Measurements from ENCODE around the gene TAF11L7.
"Not testable (repeated sequence)": the region's sequence is repeated elsewhere in the genome, so short reads cannot be mapped to it uniquely, and the experiment has no call there.

The TAF11L7 gene

DNA sequence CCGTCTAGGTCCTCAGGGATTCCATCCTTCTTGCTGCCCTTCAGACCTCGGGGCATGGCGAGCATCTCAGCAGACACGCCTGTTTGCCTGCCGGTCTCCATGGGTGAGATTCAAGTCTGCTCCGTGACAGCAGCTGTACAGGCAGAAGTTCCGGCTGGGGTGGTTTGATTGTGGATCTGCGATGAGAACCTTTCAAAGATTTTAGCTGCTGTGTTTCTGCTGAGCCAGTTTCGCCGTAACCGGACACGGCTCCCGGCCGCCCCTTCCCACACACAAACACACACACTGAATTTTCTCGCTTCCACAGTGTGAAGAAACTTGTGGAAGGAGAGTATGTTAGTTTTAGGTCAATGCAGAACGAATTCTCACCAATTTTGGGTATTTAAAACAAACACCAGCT lies at the start of gene TAF11L7:
Gene TAF11L7, minus strand, starts transcription at position 101 of the 400 bp plus-strand sequence.
- DNase-seq = not testable (repeated sequence)

DNA sequence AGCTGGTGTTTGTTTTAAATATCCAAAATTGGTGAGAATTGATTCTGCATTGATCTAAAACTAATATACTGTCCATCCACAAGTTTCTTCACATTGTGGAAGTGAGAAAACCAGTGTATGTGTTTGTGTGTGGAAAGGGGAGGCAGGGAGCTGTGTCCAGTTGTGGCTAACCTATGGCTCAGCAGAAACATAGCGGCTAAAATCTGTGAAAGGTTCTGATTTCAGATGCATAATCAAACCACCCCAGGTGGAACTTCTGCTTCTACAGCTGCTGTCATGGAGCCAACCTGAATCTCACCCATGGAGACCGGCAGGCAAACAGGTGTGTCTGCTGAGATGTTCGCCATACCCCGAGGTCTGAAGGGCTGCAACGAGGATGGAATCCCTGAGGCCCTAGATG lies 48.6 kb upstream of the TAF11L7 start, which contains the start of gene TAF11L14:
Gene TAF11L14, plus strand, starts transcription at position 301 of the 400 bp plus-strand sequence.
- DNase-seq = no peak

DNA sequence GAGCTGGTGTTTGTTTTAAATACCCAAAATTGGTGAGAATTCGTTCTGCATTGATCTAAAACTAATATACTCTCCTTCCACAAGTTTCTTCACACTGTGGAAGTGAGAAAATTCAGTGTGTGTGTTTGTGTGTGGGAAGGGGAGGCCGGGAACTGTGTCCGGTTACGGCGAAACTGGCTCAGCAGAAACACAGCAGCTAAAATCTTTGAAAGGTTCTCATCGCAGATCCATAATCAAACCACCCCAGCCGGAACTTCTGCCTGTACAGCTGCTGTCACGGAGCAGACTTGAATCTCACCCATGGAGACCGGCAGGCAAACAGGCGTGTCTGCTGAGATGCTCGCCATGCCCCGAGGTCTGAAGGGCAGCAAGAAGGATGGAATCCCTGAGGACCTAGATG lies 46.2 kb upstream of the TAF11L7 start, which contains the start of gene TAF11L13:
Gene TAF11L13, plus strand, starts transcription at position 301 of the 400 bp plus-strand sequence.
- not testable (repeated sequence) for DNase-seq

DNA sequence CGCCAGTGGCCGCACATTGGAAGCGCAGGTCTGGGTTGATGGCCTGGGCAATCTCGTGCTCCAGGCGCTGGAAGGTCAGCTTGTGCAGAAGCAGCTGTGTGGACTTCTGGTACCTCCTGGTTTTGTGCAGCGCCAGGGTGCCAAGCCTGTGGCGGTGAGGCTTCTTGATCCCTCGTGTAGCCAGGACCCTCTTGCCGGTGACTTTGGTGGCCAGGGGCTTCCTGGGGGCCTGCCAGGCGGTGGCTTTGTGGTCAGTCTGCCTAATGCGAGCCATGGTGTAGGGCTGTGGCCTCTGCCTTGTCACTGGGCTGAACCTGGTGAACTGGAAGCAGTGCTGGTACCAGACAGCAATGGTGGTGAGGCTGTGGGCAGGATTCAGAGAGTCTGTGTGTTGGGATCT lies 40.1 kb upstream of the TAF11L7 start:
- DNase-seq = no peak

DNA sequence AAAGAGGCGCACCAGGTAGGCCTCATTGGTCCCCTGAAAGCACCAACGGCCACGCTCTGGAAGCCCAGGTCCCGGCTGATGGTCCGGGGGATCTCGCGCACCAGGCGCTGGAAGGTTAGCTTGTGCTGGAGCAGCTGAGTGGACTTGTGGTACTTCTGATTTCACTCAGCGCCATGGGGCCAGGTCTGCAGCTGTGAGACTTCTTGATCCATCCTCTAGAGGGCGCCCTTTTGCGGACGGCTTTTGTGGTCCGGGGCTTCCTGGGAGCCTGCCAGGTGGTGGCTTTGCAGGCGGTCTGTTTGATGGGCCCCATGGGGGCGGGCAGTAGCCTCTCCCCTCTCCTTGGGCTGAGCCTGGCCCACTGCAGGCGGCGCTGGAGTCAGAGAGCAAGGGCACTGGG lies 35.1 kb upstream of the TAF11L7 start:
- no peak for DNase-seq

DNA sequence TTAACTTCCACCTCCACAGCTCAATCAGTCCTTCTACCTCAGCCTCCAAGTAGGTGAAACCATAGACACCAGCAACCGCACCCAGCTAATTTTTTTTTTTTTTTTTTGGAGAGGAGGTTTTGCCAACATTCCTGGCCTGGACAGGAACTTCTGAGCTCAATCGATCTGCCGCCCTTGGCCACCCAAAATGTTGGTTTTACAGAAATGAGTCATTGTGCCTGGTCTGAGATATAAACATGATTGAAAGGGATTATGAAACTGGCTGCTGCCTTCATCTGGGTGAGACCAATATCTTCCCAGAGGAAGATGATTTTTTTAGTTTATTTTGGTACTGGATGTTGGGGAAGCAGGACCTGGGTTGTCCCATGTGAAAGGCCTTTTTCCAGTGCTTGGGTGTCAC lies 33.8 kb upstream of the TAF11L7 start:
- no peak for DNase-seq

DNA sequence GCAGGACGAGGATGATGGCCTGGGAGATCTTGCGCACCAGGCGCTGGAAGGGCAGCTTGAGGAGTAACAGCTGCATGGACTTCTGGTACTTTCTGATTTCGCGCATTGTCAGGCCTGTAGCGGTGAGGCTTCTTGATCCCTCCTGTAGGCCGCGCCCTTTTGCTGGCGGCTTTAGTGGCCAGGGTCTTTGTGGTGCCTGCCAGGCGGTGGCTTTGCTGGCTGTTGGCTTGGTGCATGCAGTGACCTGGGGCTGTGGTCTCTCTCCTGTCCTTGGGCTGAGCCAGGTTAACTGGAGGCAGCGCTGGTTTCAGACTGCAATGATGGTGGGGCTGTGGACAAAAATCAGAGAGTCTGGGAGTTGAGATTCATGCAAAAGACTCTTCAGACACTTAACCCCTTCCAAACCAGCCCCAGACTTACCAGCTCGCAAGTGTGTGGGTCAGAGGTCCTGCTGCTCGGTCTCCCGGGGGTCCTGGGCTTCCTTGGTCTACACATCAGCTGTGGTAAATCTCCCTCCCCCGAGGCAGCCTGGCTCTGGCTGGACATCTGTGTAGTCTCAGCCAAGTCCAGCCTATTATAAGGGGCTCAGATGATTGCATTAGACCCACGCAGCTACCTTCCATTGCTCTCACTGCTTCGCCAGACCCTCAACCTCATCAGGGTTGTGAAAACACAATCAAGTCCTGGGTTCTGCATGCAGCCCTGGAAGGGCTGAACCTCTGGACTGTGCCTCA lies 29.5 kb upstream of the TAF11L7 start:
- DNase-seq = no peak

DNA sequence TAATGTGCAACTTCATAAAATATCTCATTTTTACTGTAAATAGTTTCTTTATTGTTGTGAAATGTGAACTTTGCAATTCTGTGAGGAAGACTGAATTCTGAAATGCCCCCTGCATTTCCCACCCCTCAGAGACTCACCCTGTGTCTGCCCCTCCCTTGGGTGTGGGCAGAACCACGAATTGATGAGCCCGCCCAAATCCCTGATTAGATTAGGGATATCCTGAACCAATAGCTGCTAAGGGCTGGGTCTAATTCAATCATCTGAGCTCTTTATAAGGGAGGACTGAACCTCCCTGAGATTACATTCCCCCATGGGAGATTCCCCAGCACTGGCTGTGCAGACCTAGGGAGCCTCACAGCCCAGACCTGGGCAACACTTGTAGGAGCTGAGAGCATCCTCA lies 24.5 kb upstream of the TAF11L7 start, which contains the start of gene TAF11L12:
Gene TAF11L12, plus strand, starts transcription at position 301 of the 400 bp plus-strand sequence.
- DNase-seq = not testable (repeated sequence)

DNA sequence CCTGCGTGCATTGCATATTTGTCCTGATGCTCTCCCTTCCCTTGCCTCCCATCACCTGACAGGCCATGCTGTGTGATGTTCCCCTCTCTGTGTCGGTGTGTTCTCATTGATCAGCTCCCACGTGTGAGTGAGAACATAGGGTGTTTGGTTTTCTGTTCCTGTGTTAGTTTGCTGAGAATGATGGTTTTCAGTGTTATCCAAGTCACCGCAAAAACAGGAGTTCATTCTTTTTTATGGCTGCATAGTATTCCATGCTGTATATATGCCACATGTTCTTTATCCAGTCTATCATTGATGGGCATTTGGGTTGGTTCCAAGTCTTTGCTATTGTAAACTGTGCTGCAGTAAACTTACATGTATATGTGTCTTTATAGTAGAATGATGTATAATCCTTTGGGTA lies 21.9 kb upstream of the TAF11L7 start:
- not testable (repeated sequence) for DNase-seq

DNA sequence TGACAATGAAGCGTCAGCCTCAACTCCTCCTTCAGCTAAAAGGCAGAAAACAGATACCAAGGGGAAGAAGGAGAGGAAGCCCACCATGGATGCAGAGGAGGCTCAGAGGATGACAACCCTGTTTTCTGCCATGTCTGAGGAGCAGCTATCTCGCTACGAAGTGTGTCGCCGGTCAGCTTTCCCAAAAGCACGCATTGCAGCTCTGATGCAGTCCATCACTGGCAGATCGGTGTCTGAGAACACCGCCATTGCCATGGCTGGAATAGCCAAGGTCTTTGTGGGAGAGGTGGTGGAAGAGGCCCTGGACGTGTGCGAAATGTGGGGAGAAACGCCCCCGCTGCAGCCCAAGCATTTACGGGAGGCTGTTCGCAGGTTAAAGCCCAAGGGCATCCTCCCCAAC lies 19.4 kb upstream of the TAF11L7 start:
- DNase-seq = no peak

DNA sequence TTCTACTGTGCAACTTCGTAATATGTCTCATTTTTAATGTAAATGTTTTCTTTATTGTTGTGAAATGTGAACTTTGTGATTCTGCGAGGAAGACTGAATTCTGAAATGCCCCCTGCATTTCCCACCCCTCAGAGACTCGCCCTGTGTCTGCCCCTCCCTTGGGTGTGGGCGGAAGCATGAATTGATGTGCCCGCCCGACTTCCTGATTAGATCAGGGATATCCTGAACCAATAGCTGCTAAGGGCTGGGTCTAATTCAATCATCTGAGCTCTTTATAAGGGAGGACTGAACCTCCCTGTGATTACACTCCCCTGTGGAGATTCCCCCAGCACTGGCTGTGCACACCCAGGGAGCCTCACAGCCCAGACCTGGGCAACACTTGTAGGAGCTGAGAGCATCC lies 18.3 kb upstream of the TAF11L7 start, which contains the start of gene TAF11L11:
Gene TAF11L11, plus strand, starts transcription at position 304 of the 400 bp plus-strand sequence.
- not testable (repeated sequence) for DNase-seq

DNA sequence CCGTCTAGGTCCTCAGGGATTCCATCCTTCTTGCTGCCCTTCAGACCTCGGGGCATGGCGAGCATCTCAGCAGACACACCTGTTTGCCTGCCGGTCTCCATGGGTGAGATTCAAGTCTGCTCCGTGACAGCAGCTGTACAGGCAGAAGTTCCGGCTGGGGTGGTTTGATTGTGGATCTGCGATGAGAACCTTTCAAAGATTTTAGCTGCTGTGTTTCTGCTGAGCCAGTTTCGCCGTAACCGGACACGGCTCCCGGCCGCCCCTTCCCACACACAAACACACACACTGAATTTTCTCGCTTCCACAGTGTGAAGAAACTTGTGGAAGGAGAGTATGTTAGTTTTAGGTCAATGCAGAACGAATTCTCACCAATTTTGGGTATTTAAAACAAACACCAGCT lies 12.2 kb upstream of the TAF11L7 start, which contains the start of gene TAF11L10:
Gene TAF11L10, minus strand, starts transcription at position 101 of the 400 bp plus-strand sequence.
- not testable (repeated sequence) for DNase-seq

DNA sequence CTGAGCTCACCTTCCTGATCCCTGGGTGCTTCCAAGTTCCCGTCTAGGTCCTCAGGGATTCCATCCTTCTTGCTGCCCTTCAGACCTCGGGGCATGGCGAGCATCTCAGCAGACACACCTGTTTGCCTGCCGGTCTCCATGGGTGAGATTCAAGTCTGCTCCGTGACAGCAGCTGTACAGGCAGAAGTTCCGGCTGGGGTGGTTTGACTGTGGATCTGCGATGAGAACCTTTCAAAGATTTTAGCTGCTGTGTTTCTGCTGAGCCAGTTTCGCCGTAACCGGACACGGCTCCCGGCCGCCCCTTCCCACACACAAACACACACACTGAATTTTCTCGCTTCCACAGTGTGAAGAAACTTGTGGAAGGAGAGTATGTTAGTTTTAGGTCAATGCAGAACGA lies 8.7 kb upstream of the TAF11L7 start, which contains the start of gene TAF11L9:
Gene TAF11L9, minus strand, starts transcription at position 140 of the 400 bp plus-strand sequence.
- not testable (repeated sequence) for DNase-seq

DNA sequence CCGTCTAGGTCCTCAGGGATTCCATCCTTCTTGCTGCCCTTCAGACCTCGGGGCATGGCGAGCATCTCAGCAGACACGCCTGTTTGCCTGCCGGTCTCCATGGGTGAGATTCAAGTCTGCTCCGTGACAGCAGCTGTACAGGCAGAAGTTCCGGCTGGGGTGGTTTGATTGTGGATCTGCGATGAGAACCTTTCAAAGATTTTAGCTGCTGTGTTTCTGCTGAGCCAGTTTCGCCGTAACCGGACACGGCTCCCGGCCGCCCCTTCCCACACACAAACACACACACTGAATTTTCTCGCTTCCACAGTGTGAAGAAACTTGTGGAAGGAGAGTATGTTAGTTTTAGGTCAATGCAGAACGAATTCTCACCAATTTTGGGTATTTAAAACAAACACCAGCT lies 5.3 kb upstream of the TAF11L7 start, which contains the start of gene TAF11L8:
Gene TAF11L8, minus strand, starts transcription at position 101 of the 400 bp plus-strand sequence.
- DNase-seq = not testable (repeated sequence)
